ENCODE measurements around the gene VASH2.
A peak's percentile ranks its signal among the peaks of the same experiment; 100 is the strongest.
"Not testable (repeated sequence)": the region's sequence is repeated elsewhere in the genome, so short reads cannot be mapped to it uniquely, and the experiment has no call there.

The VASH2 gene

DNA sequence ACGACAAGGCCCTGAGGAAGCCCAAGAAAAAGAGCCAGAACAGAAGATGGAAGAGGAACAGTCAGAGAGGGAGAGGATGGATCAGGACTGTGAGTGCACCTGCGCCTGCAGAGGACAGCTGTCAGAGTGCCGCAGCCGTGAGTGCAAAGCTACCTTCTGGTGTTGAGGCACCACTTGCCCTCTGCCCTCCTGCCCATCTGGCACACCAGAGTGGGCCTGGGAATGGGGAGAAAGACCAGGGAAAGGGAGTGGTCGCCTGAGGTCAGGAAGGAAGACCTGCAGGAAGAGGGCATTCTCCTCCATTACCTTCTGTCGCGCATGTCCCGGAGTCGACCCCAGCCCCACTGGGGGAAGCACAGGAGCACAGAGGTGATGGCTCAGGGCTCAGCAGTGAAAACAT is 26.2 kb downstream of the VASH2 start:
- Mint-ChIP-seq H3K36me3 (ENCODE audit: low read depth) (no peaks in the 10 kb centered on the region), H3K4me1 (peaks cover 7% of the 10 kb centered on the region), H3K27ac (no peak overlapping the region), H3K9me3 (no peaks in the 10 kb centered on the region), H3K4me3 (no peak overlapping the region), H3K27me3 (peaks cover 2% of the 10 kb centered on the region)
- no peak for DNase-seq
- ATAC-seq: no peak

DNA sequence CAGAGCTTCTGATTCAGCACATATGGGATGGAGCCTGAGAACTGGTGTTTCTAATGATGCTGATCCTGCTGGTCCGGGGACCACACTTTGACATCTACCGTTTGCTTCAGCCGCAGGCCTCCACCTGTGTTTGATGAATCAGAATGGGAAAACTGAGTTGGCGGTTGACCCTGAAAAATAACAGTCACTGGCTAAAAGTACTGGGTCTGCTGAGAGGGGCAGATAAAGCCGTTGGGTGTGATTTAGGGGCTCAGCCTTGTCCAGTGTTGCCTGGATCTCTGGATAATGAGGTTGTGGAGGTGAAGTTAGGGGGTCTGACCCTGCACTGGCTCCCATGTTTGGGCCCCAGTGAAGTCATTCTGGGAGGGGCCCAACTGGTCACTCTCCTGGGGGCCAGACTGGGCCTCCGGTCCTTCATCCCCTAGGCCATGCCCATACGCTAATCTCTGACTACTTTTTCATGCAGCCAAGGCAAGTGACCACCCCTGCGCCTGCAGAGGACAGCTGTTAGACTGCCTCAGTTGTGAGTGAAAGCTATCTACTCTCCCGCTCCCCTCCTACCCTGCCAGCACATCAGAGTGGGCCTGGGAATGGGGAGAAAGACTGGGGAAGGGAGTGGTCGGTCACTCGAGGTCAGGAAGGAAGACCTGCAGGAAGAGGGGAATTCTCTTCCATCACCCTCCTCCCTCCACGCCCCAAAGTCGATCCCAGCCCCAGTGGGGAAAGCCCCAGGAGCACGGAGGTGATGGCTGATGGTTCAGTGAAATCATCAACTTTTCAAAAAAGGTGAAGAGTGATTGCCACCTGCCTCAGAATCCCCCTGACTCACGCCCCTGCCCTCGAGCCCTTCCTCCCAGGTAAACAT is 27.7 kb downstream of the VASH2 start:
- Mint-ChIP-seq H3K27me3 (peaks cover 2% of the 10 kb centered on the region), H3K27ac (no peak overlapping the region), H3K36me3 (ENCODE audit: low read depth) (no peaks in the 10 kb centered on the region), H3K4me3 (no peak overlapping the region), H3K4me1 (peaks cover 7% of the 10 kb centered on the region), H3K9me3 (no peaks in the 10 kb centered on the region)
- no peak for ATAC-seq
- no peak for DNase-seq

DNA sequence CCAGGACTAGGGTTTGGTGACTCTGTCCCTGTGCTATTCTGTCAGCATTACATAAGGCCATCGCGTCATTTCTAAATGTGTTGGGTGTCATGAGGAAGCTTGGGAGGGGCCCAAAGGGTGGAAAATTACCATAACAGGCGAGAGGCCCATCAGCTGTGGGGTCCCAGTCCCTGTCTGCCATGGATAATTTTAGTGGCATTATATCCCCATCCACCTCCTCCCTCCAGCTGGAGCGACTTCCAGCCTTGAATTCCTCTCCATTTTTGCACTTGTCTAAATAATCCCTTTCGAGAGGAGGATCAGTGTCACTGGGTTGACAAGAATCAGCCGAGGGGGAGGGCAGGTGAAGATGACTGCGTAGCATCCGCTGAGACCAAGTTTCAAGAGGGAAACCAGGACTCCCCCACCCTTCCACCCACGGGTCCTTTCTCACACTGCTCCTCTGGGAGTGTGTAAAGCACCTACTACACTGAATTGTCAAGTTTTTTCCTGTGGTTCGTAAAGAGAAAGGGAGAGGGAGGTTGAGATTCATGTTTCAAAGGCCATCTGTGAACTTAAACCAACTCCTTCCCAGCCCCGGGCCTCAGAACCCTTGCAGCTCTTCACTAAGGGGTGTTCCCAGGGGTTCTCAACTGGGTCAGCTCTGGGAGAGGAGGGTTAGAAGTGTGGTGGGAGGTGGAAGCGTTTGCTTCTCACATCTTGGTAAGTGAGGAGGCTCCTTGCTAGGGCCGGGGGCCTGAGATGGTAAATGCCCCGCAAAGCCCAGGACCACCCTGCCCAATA is 29.2 kb downstream of the VASH2 start:
- no peak overlapping the region for H3K27ac Mint-ChIP-seq
- peaks cover 7% of the 10 kb centered on the region for H3K4me1 Mint-ChIP-seq
- ATAC-seq: peak; percentile 65

DNA sequence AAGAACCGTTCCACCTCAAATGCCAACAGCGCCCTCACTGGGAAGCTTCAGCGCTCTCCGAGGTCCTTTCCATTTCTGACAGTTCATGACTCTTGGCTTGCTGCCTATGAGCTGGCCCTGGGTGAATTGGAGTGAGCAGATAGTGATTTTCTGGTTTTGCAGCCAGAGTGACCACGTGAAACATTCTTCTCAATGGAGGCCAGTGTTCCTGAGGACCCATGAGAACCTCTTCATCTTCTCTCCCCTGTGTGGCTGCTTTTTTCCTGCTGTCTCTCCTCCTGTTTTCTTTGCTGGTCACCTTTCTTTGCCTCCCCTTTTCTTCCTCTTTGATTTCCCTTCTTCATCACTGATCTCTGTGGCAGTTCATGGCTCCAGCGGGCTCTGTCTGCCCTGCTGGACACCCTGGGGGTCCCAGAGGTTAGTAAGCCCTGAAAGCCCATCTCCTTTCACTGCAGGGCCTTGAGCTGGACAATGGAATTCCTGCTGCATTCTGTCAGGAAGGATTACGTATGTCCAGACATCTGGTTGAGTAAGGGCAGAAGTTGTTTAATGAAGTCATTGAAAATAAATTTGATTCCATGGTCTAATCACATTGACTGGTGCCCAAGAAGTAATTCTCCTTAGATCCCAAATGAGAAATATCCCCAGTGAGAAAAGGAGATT is 29.9 kb downstream of the VASH2 start:
- no peak overlapping the region for H3K27ac Mint-ChIP-seq
- no peak for DNase-seq
- H3K27me3 Mint-ChIP-seq: peaks cover 2% of the 10 kb centered on the region
- peaks cover 7% of the 10 kb centered on the region for H3K4me1 Mint-ChIP-seq
- H3K36me3 Mint-ChIP-seq (ENCODE audit: low read depth): no peaks in the 10 kb centered on the region
- peak; percentile 9 for ATAC-seq
- H3K9me3 Mint-ChIP-seq: no peaks in the 10 kb centered on the region
- no peak overlapping the region for H3K4me3 Mint-ChIP-seq

More for the DNA sequence above, 29.2 kb downstream of the VASH2 start:
- Mint-ChIP-seq H3K4me3 (no peak overlapping the region), H3K9me3 (no peaks in the 10 kb centered on the region), H3K36me3 (ENCODE audit: low read depth) (no peaks in the 10 kb centered on the region), H3K27me3 (peaks cover 2% of the 10 kb centered on the region)
- DNase-seq: peak; percentile 9

DNA sequence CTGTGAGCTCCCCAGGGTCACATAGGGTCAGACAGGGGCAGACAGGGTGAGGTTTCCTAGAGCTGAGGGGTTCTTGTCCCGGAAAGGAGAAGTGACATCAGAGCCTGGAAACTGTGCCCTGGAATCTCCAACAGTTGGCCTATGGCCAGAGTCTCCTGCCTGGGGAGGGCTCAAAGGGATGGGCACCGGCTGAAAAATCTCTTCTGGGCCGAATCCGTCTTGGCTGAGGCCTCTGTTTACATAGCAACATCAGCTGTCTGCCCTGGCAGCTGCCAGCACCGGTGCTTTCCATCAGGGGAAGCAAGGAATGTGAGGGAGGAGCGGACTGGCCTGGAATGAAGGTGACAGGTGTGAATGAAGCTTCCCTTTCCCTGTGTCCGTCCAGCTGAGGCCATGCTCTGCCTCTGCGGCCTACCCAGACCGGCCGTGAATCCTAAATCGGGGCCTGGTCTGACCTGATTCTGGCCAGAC is 30.7 kb downstream of the VASH2 start:
- Mint-ChIP-seq H3K4me1 (peaks cover 7% of the 10 kb centered on the region), H3K27me3 (peaks cover 2% of the 10 kb centered on the region), H3K36me3 (ENCODE audit: low read depth) (no peaks in the 10 kb centered on the region), H3K27ac (no peak overlapping the region), H3K4me3 (no peak overlapping the region), H3K9me3 (no peaks in the 10 kb centered on the region)
- no peak for DNase-seq
- no peak for ATAC-seq

DNA sequence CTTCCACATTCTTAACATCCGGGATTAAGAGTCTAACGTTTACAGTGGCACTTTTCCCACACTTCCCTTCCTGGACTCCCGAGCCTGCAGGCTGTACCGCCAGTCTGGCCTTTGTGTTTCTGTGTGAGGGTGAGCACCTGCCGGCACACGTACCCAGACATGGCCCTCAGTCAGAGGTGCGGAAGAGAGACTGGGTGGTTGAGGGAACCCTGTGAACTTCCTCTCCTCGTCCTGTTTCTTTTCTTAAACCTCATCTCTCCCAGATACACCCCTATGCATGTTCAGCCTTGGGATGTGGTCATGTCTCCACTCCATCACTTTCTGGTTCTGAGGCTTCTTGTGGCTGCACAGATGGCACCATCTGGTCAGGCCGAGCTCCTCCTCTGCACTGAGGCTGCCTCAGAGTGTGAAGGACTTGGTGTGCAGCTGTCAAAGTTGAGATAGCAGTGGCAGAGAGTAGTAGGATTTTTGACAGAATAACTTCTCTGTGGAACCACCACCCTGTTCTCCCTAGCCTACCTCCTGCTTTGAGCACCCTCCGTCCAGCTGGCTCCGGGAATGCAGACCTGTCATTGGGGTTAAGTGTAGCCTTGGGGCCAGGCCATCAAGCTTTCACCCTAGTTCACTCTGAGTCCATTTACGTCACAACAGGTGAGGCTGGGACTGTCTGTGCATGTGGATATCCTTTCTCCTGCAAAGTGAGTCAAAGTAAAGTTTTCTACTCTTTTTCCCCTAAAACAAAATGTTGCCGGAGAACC is 31.4 kb downstream of the VASH2 start:
- Mint-ChIP-seq H3K27ac (no peak overlapping the region), H3K4me1 (peaks cover 7% of the 10 kb centered on the region), H3K4me3 (no peak overlapping the region), H3K9me3 (no peaks in the 10 kb centered on the region), H3K27me3 (peaks cover 2% of the 10 kb centered on the region), H3K36me3 (ENCODE audit: low read depth) (no peaks in the 10 kb centered on the region)
- DNase-seq (no peak), ATAC-seq (no peak)

DNA sequence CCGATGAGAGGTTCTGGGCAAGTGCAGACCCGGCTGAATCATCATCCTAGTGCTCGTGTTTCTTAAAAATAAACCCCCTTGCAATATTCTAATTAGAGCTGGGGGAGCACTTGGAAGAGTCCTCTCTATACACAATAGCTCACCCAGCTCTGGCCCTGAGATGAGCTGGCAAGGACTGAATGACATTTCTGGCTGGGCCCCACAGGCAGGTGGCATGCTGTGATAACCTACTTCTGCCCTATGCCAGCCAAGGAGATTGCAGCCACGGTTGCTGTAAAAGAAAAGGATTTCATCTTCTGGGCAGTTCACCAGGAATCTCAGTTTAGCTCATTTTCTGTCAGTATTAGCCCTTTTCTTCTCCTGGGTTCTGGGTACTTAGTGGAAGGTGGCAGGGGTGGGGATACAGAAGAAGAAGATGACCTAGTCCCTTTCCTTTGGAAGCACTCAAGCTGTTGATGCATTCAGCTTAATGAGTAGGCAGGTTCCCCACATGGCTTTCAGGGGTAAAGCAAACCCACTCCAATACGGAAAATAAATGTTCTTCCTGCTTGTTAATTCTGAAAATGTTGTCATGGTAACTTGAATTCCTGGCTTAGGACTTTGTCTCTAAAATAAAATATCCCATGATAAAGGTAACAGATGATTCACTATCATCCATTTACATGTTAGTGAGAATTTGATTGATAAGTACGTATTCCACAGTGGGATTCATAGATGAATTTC is 32.2 kb downstream of the VASH2 start:
- Mint-ChIP-seq H3K27me3 (peaks cover 2% of the 10 kb centered on the region), H3K4me3 (no peak overlapping the region), H3K27ac (no peak overlapping the region), H3K36me3 (ENCODE audit: low read depth) (no peaks in the 10 kb centered on the region), H3K9me3 (no peaks in the 10 kb centered on the region), H3K4me1 (peaks cover 7% of the 10 kb centered on the region)
- ATAC-seq (no peak), DNase-seq (no peak)

DNA sequence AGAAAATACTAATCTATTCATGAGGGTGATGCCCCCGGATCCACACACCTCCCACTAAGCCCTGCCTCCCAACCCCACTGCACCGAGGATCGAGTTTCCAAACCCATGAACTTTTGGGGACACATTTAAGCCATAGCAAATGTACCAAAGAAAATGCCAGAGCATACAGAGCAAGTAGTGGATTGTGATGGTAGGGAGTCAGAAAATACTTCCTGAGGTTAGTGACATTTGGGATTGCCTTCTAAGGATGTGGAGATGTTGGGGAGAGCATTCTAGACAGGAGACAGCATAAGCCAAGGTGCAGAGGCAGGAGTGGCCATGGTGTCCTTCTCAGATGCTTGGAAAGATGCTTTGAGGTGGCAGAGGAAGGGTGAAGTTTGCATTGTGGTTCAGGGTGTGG is 33.1 kb downstream of the VASH2 start:
- Mint-ChIP-seq H3K4me1 (peaks cover 7% of the 10 kb centered on the region), H3K4me3 (no peak overlapping the region), H3K27ac (no peak overlapping the region), H3K27me3 (peaks cover 2% of the 10 kb centered on the region), H3K36me3 (ENCODE audit: low read depth) (no peaks in the 10 kb centered on the region), H3K9me3 (no peaks in the 10 kb centered on the region)
- ATAC-seq (no peak), DNase-seq (no peak)

DNA sequence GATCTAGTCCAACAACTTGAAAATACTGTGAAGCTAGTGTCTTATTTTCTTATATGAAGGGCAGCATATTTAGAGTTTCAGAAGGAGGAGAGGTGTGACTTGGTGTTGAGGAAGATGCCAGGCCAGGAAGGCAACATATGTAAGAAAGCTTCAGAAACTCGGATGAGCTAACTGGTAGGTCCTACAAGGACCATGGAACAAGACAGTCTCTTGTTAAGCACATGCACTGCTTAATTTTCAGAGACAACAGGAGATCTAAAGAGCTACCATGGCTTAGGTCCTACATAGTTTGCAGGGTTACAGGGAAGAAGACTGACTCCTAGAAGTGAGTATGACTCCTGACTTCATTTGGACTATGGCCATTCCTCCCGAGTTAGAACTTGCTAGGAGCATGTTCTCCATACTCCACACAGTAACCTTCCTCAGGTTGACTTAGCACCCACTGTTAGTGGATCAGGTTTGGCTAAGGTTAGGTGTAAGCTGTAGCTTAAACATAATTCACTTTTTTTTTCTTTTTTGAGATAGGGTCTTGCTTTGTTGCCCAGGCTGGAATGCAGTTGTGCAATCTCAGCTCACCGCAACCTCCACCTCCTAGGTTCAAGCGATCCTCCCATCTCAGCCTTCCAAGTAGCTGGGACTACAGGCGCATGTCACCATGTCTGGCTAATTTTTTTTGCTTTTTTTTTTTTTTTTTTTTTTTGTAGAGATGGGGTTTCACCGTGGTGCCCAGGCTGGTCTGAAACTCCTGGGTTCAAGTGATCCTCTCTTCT is 34.4 kb downstream of the VASH2 start:
- Mint-ChIP-seq H3K36me3 (ENCODE audit: low read depth) (no peaks in the 10 kb centered on the region), H3K4me3 (no peak overlapping the region), H3K9me3 (no peaks in the 10 kb centered on the region), H3K27me3 (peaks cover 2% of the 10 kb centered on the region), H3K27ac (no peak overlapping the region), H3K4me1 (peaks cover 1% of the 10 kb centered on the region)
- DNase-seq: no peak
- ATAC-seq: no peak

DNA sequence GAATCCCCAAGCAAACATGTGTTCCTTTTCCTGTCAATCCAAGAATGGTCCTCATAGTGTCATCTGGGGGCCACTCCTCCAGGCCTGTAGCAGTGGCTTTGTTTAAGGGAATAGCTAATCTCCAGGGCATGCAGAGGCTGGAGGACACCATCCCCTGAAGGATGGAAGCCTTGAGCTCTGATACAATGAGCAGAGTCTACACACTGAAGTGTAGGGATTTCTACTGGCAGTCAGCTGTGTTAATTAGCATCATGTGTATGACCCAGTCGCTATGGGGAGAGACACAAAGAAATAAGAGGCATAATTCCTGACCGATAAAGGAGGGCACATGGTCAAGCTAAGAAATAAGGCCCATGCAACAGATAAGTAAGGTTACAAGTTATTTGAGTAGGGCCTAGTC is 36.2 kb downstream of the VASH2 start:
- peaks cover 2% of the 10 kb centered on the region for H3K36me3 Mint-ChIP-seq (ENCODE audit: low read depth)
- H3K4me3 Mint-ChIP-seq: no peak overlapping the region
- H3K27ac Mint-ChIP-seq: no peak overlapping the region
- DNase-seq: no peak
- H3K27me3 Mint-ChIP-seq: no peaks in the 10 kb centered on the region
- H3K9me3 Mint-ChIP-seq: no peaks in the 10 kb centered on the region
- no peaks in the 10 kb centered on the region for H3K4me1 Mint-ChIP-seq
- no peak for ATAC-seq

DNA sequence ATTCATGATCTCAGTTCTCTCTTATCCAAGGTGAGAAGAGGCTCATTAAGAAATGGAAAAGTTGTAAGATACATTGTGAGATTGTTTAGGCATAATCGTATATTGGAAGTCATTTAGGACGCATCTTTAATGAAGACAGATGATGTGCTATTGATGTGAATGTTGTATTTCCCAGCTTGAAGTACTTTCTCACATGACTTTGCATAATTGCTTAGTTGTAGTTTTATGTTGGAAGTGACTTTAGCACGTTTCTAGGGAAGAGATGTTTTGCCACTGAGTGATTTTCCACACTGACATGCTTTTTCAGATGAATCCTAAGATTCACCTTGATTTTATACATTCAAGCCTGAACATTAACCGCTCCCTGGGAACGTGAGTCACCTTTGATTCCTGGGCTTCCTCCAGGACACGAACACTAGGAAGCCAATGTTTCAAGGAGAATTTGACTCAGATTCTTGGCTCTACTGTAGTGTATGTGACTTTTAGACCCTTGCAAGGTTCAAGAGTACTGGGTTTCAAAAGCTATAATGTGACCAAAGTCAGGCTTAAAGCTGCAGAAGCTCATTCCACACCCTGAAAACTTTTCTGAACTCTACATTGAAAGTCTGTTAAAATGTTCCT is 37.5 kb downstream of the VASH2 start:
- no peak overlapping the region for H3K27ac Mint-ChIP-seq
- no peaks in the 10 kb centered on the region for H3K27me3 Mint-ChIP-seq
- no peaks in the 10 kb centered on the region for H3K4me1 Mint-ChIP-seq
- no peak for ATAC-seq
- H3K36me3 Mint-ChIP-seq (ENCODE audit: low read depth): peaks cover 7% of the 10 kb centered on the region
- H3K9me3 Mint-ChIP-seq: no peaks in the 10 kb centered on the region
- H3K4me3 Mint-ChIP-seq: no peak overlapping the region
- DNase-seq: no peak

DNA sequence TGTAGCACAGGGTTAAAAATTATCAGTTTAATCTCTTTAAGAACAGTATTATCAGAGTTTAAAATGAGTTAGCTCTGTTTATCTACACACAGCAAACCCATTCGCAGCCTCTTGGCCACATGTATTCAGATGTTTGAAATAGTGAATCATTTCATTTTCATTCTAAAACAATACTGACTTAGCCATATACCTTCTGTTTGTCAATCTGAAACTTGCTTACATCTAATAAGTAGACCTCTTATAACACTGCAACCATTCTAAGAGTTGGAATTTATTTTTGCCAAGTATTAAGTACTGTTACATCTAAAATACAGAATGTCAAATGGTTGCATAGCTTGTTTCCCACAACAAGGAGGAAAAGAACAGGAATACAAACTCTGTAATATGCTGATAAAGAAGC is 39.9 kb downstream of the VASH2 start:
- no peak for DNase-seq
- no peak for ATAC-seq
- H3K4me1 Mint-ChIP-seq: no peaks in the 10 kb centered on the region
- no peak overlapping the region for H3K27ac Mint-ChIP-seq
- peaks cover 16% of the 10 kb centered on the region for H3K36me3 Mint-ChIP-seq (ENCODE audit: low read depth)
- H3K9me3 Mint-ChIP-seq: no peaks in the 10 kb centered on the region
- no peak overlapping the region for H3K4me3 Mint-ChIP-seq
- no peaks in the 10 kb centered on the region for H3K27me3 Mint-ChIP-seq

DNA sequence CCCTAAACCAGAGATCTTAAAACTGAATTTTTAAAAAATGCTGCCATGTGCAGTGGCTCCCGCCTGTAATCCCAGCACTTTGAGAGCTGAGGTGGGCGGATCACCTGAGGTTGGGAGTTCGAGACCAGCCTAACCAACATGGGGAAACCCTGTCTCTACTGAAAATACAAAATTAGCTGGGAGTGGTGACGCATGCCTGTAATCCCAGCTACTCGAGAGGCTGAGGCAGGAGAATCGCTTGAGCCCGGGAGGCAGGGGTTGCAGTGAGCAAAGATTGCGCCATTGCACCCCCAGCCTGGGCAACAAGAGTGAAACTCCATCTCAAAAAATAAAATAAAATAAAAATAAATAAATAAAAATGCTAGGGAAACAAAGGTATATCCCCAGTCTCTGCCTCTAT is 43.6 kb downstream of the VASH2 start:
- not testable (repeated sequence) for H3K4me1 Mint-ChIP-seq, H3K9me3 Mint-ChIP-seq, ATAC-seq, DNase-seq, H3K27me3 Mint-ChIP-seq, H3K4me3 Mint-ChIP-seq, H3K27ac Mint-ChIP-seq
- peaks cover 29% of the 10 kb centered on the region for H3K36me3 Mint-ChIP-seq (ENCODE audit: low read depth)
